Measurements from ENCODE around the gene ATP4B.

ATP4B gene

DNA sequence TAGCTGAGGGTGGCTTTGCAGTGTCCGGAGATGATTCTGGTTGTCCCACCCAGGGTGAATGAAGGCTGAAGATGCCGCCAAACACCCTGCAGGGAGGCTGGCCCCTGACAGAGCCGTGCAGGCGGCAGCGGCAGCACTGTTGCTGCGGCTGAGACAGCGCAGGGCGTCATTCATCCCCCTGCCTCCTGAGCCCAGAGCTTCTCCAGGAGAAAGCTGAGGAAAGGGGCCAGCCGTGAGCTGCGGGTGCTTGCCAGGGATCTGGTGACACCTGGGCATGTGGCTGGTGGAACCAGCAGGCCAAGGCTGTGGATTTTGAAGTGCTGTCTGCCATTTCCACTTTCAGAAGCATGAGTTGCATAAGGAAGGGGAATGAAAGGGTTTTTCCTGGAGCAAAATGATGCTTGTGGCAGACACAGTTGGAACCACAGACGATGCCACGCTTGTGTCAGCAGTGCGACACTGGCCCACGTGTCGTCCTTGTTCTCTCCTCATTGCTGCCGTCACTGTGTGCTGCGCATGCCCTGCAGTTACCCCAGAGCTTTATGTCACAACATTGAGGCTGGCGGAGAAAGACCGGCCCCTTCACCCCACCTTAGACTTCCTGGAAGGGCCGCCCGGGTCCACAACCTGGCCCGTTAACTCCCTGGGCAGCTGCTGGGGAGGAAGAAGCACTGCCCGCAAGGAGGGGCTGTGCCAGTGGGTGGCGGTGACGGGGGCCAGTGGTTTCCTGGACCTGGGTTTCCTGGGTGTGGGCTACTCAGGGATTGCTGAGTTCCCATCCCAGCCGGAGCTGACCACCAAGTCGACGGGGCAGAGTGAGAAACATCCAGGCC, 50.7 kb downstream of the ATP4B start:
- DNase-seq = no peak
- TF ChIP-seq POLR2A (IDR thresholded peaks at IDR 0.05; ENCODE audit: low read length) (no peak), GATA1 (IDR thresholded peaks at IDR 0.05; ENCODE audit: low read depth, low read length) (no peak)

DNA sequence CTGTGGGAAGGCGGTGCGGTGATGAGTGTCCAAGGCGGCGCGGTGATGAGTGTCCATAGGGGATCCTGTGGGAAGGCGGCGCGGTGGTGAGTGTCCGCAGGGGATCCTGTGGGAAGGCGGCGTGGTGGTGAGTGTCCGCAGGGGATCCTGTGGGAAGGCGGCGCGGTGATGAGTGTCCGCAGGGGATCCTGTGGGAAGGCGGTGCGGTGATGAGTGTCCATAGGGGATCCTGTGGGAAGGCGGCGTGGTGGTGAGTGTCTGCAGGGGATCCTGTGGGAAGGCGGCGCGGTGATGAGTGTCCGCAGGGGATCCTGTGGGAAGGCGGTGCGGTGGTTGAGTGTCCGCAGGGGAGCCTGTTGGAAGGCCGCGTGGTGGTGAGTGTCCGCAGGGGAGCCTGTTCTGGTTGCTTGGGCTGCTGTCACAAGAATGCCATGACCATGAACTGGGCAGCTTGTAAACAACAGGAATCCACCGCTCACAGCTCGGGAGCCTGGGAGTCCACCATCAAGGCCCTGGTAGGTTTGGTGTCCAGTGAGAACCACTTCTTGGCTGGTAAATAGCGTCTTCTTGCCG, 52.0 kb downstream of the ATP4B start:
- no peak for DNase-seq
- TF ChIP-seq POLR2A (IDR thresholded peaks at IDR 0.05; ENCODE audit: low read length) = no peak
- TF ChIP-seq GATA1 (IDR thresholded peaks at IDR 0.05; ENCODE audit: low read depth, low read length) = no peak

DNA sequence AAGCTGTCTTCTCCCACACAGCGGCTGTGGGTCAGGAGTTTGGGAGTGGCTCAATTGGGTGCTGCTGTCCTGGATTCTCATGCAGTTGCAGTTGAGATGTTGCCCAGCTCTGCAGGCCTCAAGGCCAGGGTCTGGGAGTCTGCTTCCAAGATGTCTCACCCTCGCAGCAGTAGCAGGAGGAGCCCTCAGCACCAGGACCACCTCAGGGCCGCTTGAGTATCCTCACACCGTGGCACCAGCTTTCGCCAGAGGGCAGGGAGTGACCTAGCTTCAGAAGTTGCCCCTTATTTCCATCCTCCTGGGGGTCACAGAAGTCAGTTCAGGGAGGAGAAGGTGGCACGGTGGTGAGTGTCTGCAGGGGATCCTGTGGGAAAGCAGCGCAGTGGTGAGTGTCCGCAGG, 52.5 kb downstream of the ATP4B start:
- no peak for TF ChIP-seq POLR2A (IDR thresholded peaks at IDR 0.05; ENCODE audit: low read length)
- TF ChIP-seq GATA1 (IDR thresholded peaks at IDR 0.05; ENCODE audit: low read depth, low read length) = no peak
- no peak for DNase-seq

GRCh38 chr13:113604186-113604585, 53.8 kb downstream of the ATP4B start:
- DNase-seq = no peak
- TF ChIP-seq POLR2A (IDR thresholded peaks at IDR 0.05; ENCODE audit: low read length) (no peak), GATA1 (IDR thresholded peaks at IDR 0.05; ENCODE audit: low read depth, low read length) (no peak)

- DNase-seq = no peak
- TF ChIP-seq GATA1 (IDR thresholded peaks at IDR 0.05; ENCODE audit: low read depth, low read length) = no peak
- TF ChIP-seq POLR2A (IDR thresholded peaks at IDR 0.05; ENCODE audit: low read length) = no peak
Observed at GRCh38 chr13:113603116-113603710, 54.8 kb downstream of the ATP4B start.

DNA sequence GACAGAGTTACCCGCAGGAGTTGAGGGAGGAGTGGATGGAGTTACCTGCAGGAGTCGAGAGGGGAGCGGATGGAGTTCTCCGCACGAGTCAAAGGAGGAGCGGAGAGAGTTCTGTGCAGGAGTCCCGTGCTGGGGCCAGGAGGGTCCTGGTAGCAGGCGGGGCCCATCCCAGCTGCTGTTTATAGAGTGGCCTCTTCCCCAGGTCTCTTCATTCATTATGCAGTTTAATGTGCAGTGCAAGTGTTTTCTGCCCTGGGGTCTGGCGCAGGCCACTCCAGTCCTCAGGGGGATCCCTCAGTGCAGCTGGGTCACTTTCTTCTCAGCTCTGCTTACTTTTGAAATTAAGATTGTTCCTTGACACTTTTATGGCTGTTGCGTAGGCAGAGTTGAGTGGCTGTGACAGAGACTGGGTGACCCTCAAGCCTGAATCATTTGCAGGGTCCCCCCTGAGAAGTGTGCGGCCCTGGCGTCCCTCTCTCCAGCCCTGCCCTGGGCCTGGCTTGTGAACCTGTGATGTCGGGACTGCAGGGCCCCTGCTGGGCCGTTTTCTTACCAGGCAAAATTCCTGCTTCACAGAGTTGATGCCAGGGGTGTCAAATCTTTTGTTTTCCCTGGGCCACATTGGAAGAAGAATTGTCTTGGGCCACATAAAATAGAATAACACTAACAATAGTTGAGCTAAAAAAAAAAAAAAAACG, 55.6 kb downstream of the ATP4B start:
- DNase-seq = no peak
- TF ChIP-seq POLR2A (IDR thresholded peaks at IDR 0.05; ENCODE audit: low read length) (no peak), GATA1 (IDR thresholded peaks at IDR 0.05; ENCODE audit: low read depth, low read length) (no peak)

- DNase-seq = no peak
- no peak for TF ChIP-seq POLR2A (IDR thresholded peaks at IDR 0.05; ENCODE audit: low read length)
- TF ChIP-seq GATA1 (IDR thresholded peaks at IDR 0.05; ENCODE audit: low read depth, low read length) = no peak
Observed at GRCh38 chr13:113601166-113602070, 56.6 kb downstream of the ATP4B start.

DNA sequence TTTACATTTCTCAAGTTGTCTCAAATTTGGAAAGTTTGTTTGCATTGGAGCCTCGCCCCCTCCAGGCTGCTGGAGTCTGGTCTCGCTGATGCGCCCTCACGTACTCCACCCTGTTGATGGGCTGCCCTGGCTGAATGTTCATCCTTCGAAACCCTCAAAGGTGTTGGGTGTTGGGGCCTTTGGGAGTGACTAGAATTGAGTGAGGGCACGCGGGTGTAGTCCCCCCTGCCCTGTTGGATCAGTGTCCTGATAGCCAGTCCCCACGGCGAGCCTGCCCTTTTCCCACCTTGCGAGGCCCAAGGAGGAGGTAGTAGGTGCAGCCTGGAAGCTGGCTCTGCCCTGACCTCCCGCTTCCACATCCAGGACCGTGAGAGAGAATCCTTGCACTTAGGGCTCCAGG, 58.6 kb downstream of the ATP4B start:
- TF ChIP-seq POLR2A (IDR thresholded peaks at IDR 0.05; ENCODE audit: low read length) (peak; percentile 18), GATA1 (IDR thresholded peaks at IDR 0.05; ENCODE audit: low read depth, low read length) (no peak)
- no peak for DNase-seq
